Measurements from ENCODE around the gene SLC1A4.
"Not testable (repeated sequence)": the region's sequence is repeated elsewhere in the genome, so short reads cannot be mapped to it uniquely, and the experiment has no call there.

Gene SLC1A4

GRCh38 chr2:65031341-65032018 is 42.3 kb downstream of the SLC1A4 start:
- H3K4me3 ChIP-seq (ENCODE audit: low read length) = peak overlapping the region; percentile 11; the same call in 1 of the 2 replicates
- no peaks in the 10 kb centered on the region for H3K27me3 ChIP-seq (ENCODE audit: insufficient read depth, low read length)
- H3K27ac ChIP-seq (ENCODE audit: low read length) = no peak overlapping the region
- H3K36me3 ChIP-seq (ENCODE audit: insufficient read depth, low read depth, low read length) = no peaks in the 10 kb centered on the region
- no peaks in the 10 kb centered on the region for H3K9me3 ChIP-seq (ENCODE audit: insufficient read depth, low read depth, low read length)
- H3K4me1 ChIP-seq (ENCODE audit: insufficient read depth, low read length) = peaks cover 24% of the 10 kb centered on the region
- H3K9ac ChIP-seq (ENCODE audit: low read depth, low read length) = no peak overlapping the region

- Histone ChIP-seq H3K9me3 (ENCODE audit: insufficient read depth, low read depth, low read length) (no peaks in the 10 kb centered on the region), H3K27ac (ENCODE audit: low read length) (no peak overlapping the region), H3K36me3 (ENCODE audit: insufficient read depth, low read depth, low read length) (no peaks in the 10 kb centered on the region), H3K27me3 (ENCODE audit: insufficient read depth, low read length) (no peaks in the 10 kb centered on the region), H3K4me1 (ENCODE audit: insufficient read depth, low read length) (peaks cover 24% of the 10 kb centered on the region), H3K9ac (ENCODE audit: low read depth, low read length) (no peak overlapping the region), H3K4me3 (ENCODE audit: low read length) (no peak overlapping the region)
Observed at GRCh38 chr2:65032019-65032975, 43.1 kb downstream of the SLC1A4 start.

GRCh38 chr2:65033178-65033577 is 44.0 kb downstream of the SLC1A4 start:
- H3K4me1 ChIP-seq (ENCODE audit: insufficient read depth, low read length) = peaks cover 24% of the 10 kb centered on the region
- no peak overlapping the region for H3K9ac ChIP-seq (ENCODE audit: low read depth, low read length)
- H3K27ac ChIP-seq (ENCODE audit: low read length) = no peak overlapping the region
- peaks cover 5% of the 10 kb centered on the region for H3K36me3 ChIP-seq (ENCODE audit: insufficient read depth, low read depth, low read length)
- H3K9me3 ChIP-seq (ENCODE audit: insufficient read depth, low read depth, low read length) = no peaks in the 10 kb centered on the region
- H3K27me3 ChIP-seq (ENCODE audit: insufficient read depth, low read length) = no peaks in the 10 kb centered on the region
- H3K4me3 ChIP-seq (ENCODE audit: low read length) = no peak overlapping the region

- Histone ChIP-seq H3K36me3 (ENCODE audit: insufficient read depth, low read depth, low read length) (peaks cover 10% of the 10 kb centered on the region), H3K4me1 (ENCODE audit: insufficient read depth, low read length) (peaks cover 24% of the 10 kb centered on the region)
- not testable (repeated sequence) for H3K27ac ChIP-seq (ENCODE audit: low read length); H3K9me3 ChIP-seq (ENCODE audit: insufficient read depth, low read depth, low read length); H3K27me3 ChIP-seq (ENCODE audit: insufficient read depth, low read length); H3K4me3 ChIP-seq (ENCODE audit: low read length); H3K9ac ChIP-seq (ENCODE audit: low read depth, low read length)
Observed at GRCh38 chr2:65033667-65034066, 44.5 kb downstream of the SLC1A4 start.

GRCh38 chr2:65035351-65035943 is 46.2 kb downstream of the SLC1A4 start:
- Histone ChIP-seq H3K4me3 (ENCODE audit: low read length) (no peak overlapping the region), H3K36me3 (ENCODE audit: insufficient read depth, low read depth, low read length) (peaks cover 10% of the 10 kb centered on the region), H3K9ac (ENCODE audit: low read depth, low read length) (no peak overlapping the region), H3K27ac (ENCODE audit: low read length) (no peak overlapping the region), H3K27me3 (ENCODE audit: insufficient read depth, low read length) (no peaks in the 10 kb centered on the region), H3K9me3 (ENCODE audit: insufficient read depth, low read depth, low read length) (no peaks in the 10 kb centered on the region), H3K4me1 (ENCODE audit: insufficient read depth, low read length) (peaks cover 24% of the 10 kb centered on the region)

GRCh38 chr2:65037178-65037577 is 48.0 kb downstream of the SLC1A4 start:
- H3K4me1 ChIP-seq (ENCODE audit: insufficient read depth, low read length) = peaks cover 7% of the 10 kb centered on the region; the same call in 1 of the 2 replicates
- H3K36me3 ChIP-seq (ENCODE audit: insufficient read depth, low read depth, low read length) = peaks cover 10% of the 10 kb centered on the region
- no peak overlapping the region for H3K27ac ChIP-seq (ENCODE audit: low read length)
- no peak overlapping the region for H3K4me3 ChIP-seq (ENCODE audit: low read length)
- H3K27me3 ChIP-seq (ENCODE audit: insufficient read depth, low read length) = no peaks in the 10 kb centered on the region
- no peaks in the 10 kb centered on the region for H3K9me3 ChIP-seq (ENCODE audit: insufficient read depth, low read depth, low read length)
- H3K9ac ChIP-seq (ENCODE audit: low read depth, low read length) = no peak overlapping the region

GRCh38 chr2:65039640-65040039 is 50.4 kb downstream of the SLC1A4 start:
- H3K36me3 ChIP-seq (ENCODE audit: insufficient read depth, low read depth, low read length) = peaks cover 18% of the 10 kb centered on the region
- no peak overlapping the region for H3K27ac ChIP-seq (ENCODE audit: low read length)
- no peak overlapping the region for H3K4me3 ChIP-seq (ENCODE audit: low read length)
- no peaks in the 10 kb centered on the region for H3K27me3 ChIP-seq (ENCODE audit: insufficient read depth, low read length)
- H3K9ac ChIP-seq (ENCODE audit: low read depth, low read length) = no peak overlapping the region
- H3K4me1 ChIP-seq (ENCODE audit: insufficient read depth, low read length) = peaks cover 3% of the 10 kb centered on the region; the same call in 1 of the 2 replicates
- no peaks in the 10 kb centered on the region for H3K9me3 ChIP-seq (ENCODE audit: insufficient read depth, low read depth, low read length)

GRCh38 chr2:65040400-65041261 is 51.4 kb downstream of the SLC1A4 start:
- Histone ChIP-seq H3K9ac (ENCODE audit: low read depth, low read length) (no peak overlapping the region), H3K9me3 (ENCODE audit: insufficient read depth, low read depth, low read length) (no peaks in the 10 kb centered on the region), H3K36me3 (ENCODE audit: insufficient read depth, low read depth, low read length) (peaks cover 18% of the 10 kb centered on the region), H3K27me3 (ENCODE audit: insufficient read depth, low read length) (no peaks in the 10 kb centered on the region), H3K27ac (ENCODE audit: low read length) (no peak overlapping the region), H3K4me1 (ENCODE audit: insufficient read depth, low read length) (peaks cover 7% of the 10 kb centered on the region), H3K4me3 (ENCODE audit: low read length) (no peak overlapping the region)

- no peak overlapping the region for H3K27ac ChIP-seq (ENCODE audit: low read length)
- H3K36me3 ChIP-seq (ENCODE audit: insufficient read depth, low read depth, low read length) = peaks cover 20% of the 10 kb centered on the region
- H3K9me3 ChIP-seq (ENCODE audit: insufficient read depth, low read depth, low read length) = peaks cover 2% of the 10 kb centered on the region
- no peak overlapping the region for H3K4me3 ChIP-seq (ENCODE audit: low read length)
- no peak overlapping the region for H3K9ac ChIP-seq (ENCODE audit: low read depth, low read length)
- H3K4me1 ChIP-seq (ENCODE audit: insufficient read depth, low read length) = peaks cover 15% of the 10 kb centered on the region
- no peaks in the 10 kb centered on the region for H3K27me3 ChIP-seq (ENCODE audit: insufficient read depth, low read length)
Observed at GRCh38 chr2:65043001-65043400, 53.8 kb downstream of the SLC1A4 start.

- peaks cover 17% of the 10 kb centered on the region for H3K36me3 ChIP-seq (ENCODE audit: insufficient read depth, low read depth, low read length)
- H3K27me3 ChIP-seq (ENCODE audit: insufficient read depth, low read length) = no peaks in the 10 kb centered on the region
- no peak overlapping the region for H3K27ac ChIP-seq (ENCODE audit: low read length)
- H3K9ac ChIP-seq (ENCODE audit: low read depth, low read length) = no peak overlapping the region
- peaks cover 19% of the 10 kb centered on the region for H3K4me1 ChIP-seq (ENCODE audit: insufficient read depth, low read length)
- H3K9me3 ChIP-seq (ENCODE audit: insufficient read depth, low read depth, low read length) = peaks cover 12% of the 10 kb centered on the region
- H3K4me3 ChIP-seq (ENCODE audit: low read length) = no peak overlapping the region
Observed at GRCh38 chr2:65044097-65044735, 55.0 kb downstream of the SLC1A4 start.

- Histone ChIP-seq H3K36me3 (ENCODE audit: insufficient read depth, low read depth, low read length) (peaks cover 17% of the 10 kb centered on the region), H3K9me3 (ENCODE audit: insufficient read depth, low read depth, low read length) (peaks cover 12% of the 10 kb centered on the region), H3K27ac (ENCODE audit: low read length) (no peak overlapping the region), H3K27me3 (ENCODE audit: insufficient read depth, low read length) (no peaks in the 10 kb centered on the region), H3K9ac (ENCODE audit: low read depth, low read length) (no peak overlapping the region), H3K4me1 (ENCODE audit: insufficient read depth, low read length) (peaks cover 26% of the 10 kb centered on the region), H3K4me3 (ENCODE audit: low read length) (no peak overlapping the region)
Observed at GRCh38 chr2:65045651-65046050, 56.5 kb downstream of the SLC1A4 start.
